Skeletal muscle tissue (tissue), 4 donors: ENCODE measurements around the gene SLC30A1. TPM values are rescaled to one million over a fixed set of nuclear protein-coding genes. Genes with fewer than 3 reads are reported as not detected.

ENCODE experiments used
- H3K27ac ChIP-seq: one replicate; pipeline ENCODE4 v1.7.0; 2013; ENCODE audit warnings: mild to moderate bottlenecking, low read depth, low read length, inconsistent platforms
- H3K27me3 ChIP-seq, 3 donors: one replicate each; pipeline ENCODE4 v1.7.0; 2013; ENCODE audit warnings: low read length in 3 of 3; ENCODE audit not compliant: control insufficient read depth in 3 of 3, insufficient read depth in 3 of 3
- H3K36me3 ChIP-seq, 3 donors: one replicate each; pipeline ENCODE4 v1.7.0; 2013; ENCODE audit warnings: low read length in 3 of 3; ENCODE audit not compliant: control insufficient read depth in 3 of 3, insufficient read depth in 3 of 3
- H3K4me1 ChIP-seq, 3 donors: one replicate each; pipeline ENCODE4 v1.7.0; 2013; ENCODE audit warnings: low read length in 3 of 3, mild to moderate bottlenecking in 3 of 3; ENCODE audit not compliant: control insufficient read depth in 3 of 3, insufficient read depth in 3 of 3
- H3K4me3 ChIP-seq, 3 donors: one replicate each; pipeline ENCODE4 v1.7.0; 2013; ENCODE audit warnings: low read length in 3 of 3
- H3K9ac ChIP-seq, 3 donors: one replicate each; pipeline ENCODE4 v1.7.0; 2013; ENCODE audit warnings: low read length in 3 of 3, mild to moderate bottlenecking in 3 of 3, moderate library complexity in 2 of 3, low read depth in 1 of 3
- H3K9me3 ChIP-seq, 3 donors: one replicate each; pipeline ENCODE4 v1.7.0; 2013; ENCODE audit warnings: low read length in 3 of 3; ENCODE audit not compliant: control insufficient read depth in 3 of 3
- total RNA-seq: library from RNA; depleted of rRNA; stranded (reverse); fragments of >200 nt; gene quantifications from one replicate; pipeline ENCODE4 v1.2.3, GENCODE V29; 2014
- donor health status: Osteomylitis.

The SLC30A1 gene
- total RNA-seq, 1 donor from 2014 or later = 16.2 TPM

- Histone ChIP-seq H3K36me3 (no peaks in the 10 kb centered on the region), H3K27me3 (no peaks in the 10 kb centered on the region), H3K9ac (no peak overlapping the region), H3K4me3 (no peak overlapping the region), H3K4me1 (no peaks in the 10 kb centered on the region), H3K9me3 (no peaks in the 10 kb centered on the region), H3K27ac (no peak overlapping the region)
These were observed 22.2 kb upstream of the SLC30A1 start for GRCh38 chr1:211601159-211601558.

- H3K9me3 ChIP-seq = no peaks in the 10 kb centered on the region
- no peaks in the 10 kb centered on the region for H3K4me1 ChIP-seq
- no peak overlapping the region for H3K27ac ChIP-seq
- H3K27me3 ChIP-seq = no peaks in the 10 kb centered on the region
- H3K9ac ChIP-seq = no peak overlapping the region
- no peaks in the 10 kb centered on the region for H3K36me3 ChIP-seq
- no peak overlapping the region for H3K4me3 ChIP-seq
These were observed 20.3 kb upstream of the SLC30A1 start for GRCh38 chr1:211599250-211599649.

GRCh38 chr1:211598514-211598913 lies 19.6 kb upstream of the SLC30A1 start:
- Histone ChIP-seq H3K36me3 (no peaks in the 10 kb centered on the region), H3K9ac (no peak overlapping the region), H3K27ac (no peak overlapping the region), H3K4me1 (no peaks in the 10 kb centered on the region), H3K9me3 (no peaks in the 10 kb centered on the region), H3K4me3 (no peak overlapping the region), H3K27me3 (no peaks in the 10 kb centered on the region)

- H3K36me3 ChIP-seq = no peaks in the 10 kb centered on the region
- no peak overlapping the region for H3K27ac ChIP-seq
- no peaks in the 10 kb centered on the region for H3K4me1 ChIP-seq
- no peak overlapping the region for H3K4me3 ChIP-seq
- H3K27me3 ChIP-seq = no peaks in the 10 kb centered on the region
- H3K9ac ChIP-seq = no peak overlapping the region
- H3K9me3 ChIP-seq = no peaks in the 10 kb centered on the region
These were observed 17.6 kb upstream of the SLC30A1 start for GRCh38 chr1:211596418-211597181.

- H3K9ac ChIP-seq = no peak overlapping the region
These were observed 16.5 kb upstream of the SLC30A1 start for GRCh38 chr1:211595419-211595818.

GRCh38 chr1:211591980-211592493 lies 13.1 kb upstream of the SLC30A1 start:
- Histone ChIP-seq H3K4me1 (no peaks in the 10 kb centered on the region), H3K9ac (no peak overlapping the region), H3K27ac (no peak overlapping the region)

More at GRCh38 chr1:211595419-211595818, 16.5 kb upstream of the SLC30A1 start:
- no peaks in the 10 kb centered on the region for H3K4me1 ChIP-seq
- H3K4me3 ChIP-seq = no peak overlapping the region
- no peaks in the 10 kb centered on the region for H3K9me3 ChIP-seq
- no peak overlapping the region for H3K27ac ChIP-seq
- H3K36me3 ChIP-seq = no peaks in the 10 kb centered on the region
- no peaks in the 10 kb centered on the region for H3K27me3 ChIP-seq

GRCh38 chr1:211589782-211590721 lies 11.1 kb upstream of the SLC30A1 start:
- Histone ChIP-seq H3K4me3 (no peak overlapping the region), H3K9me3 (no peaks in the 10 kb centered on the region), H3K36me3 (no peaks in the 10 kb centered on the region), H3K27ac (no peak overlapping the region), H3K27me3 (no peaks in the 10 kb centered on the region), H3K9ac (no peak overlapping the region), H3K4me1 (no peaks in the 10 kb centered on the region)

More at GRCh38 chr1:211591980-211592493, 13.1 kb upstream of the SLC30A1 start:
- Histone ChIP-seq H3K9me3 (no peaks in the 10 kb centered on the region), H3K27me3 (no peaks in the 10 kb centered on the region), H3K36me3 (no peaks in the 10 kb centered on the region), H3K4me3 (no peak overlapping the region)

- Histone ChIP-seq H3K9ac (no peak overlapping the region), H3K9me3 (no peaks in the 10 kb centered on the region), H3K4me3 (no peak overlapping the region), H3K36me3 (no peaks in the 10 kb centered on the region), H3K4me1 (no peaks in the 10 kb centered on the region), H3K27ac (no peak overlapping the region), H3K27me3 (no peaks in the 10 kb centered on the region)
These were observed 9.8 kb upstream of the SLC30A1 start for GRCh38 chr1:211588711-211589110.

GRCh38 chr1:211587123-211587522 lies 8.2 kb upstream of the SLC30A1 start:
- H3K9ac ChIP-seq = no peak overlapping the region
- H3K36me3 ChIP-seq = no peaks in the 10 kb centered on the region
- no peak overlapping the region for H3K27ac ChIP-seq
- H3K4me1 ChIP-seq = peaks cover 0 to 6% (median 0%) of the 10 kb centered on the region in 3 donors
- no peaks in the 10 kb centered on the region for H3K27me3 ChIP-seq
- H3K9me3 ChIP-seq = no peaks in the 10 kb centered on the region
- H3K4me3 ChIP-seq = no peak overlapping the region

- H3K27ac ChIP-seq = no peak overlapping the region
- no peaks in the 10 kb centered on the region for H3K9me3 ChIP-seq
- H3K4me3 ChIP-seq = no peak overlapping the region
- H3K4me1 ChIP-seq = peaks cover 0 to 7% (median 0%) of the 10 kb centered on the region in 3 donors
- H3K36me3 ChIP-seq = no peaks in the 10 kb centered on the region
- no peaks in the 10 kb centered on the region for H3K27me3 ChIP-seq
- H3K9ac ChIP-seq = no peak overlapping the region
These were observed 7.6 kb upstream of the SLC30A1 start for GRCh38 chr1:211586538-211586937.
